Esophagus muscularis mucosa (tissue), 2 donors: ENCODE results near the gene NAMPT.

Experiments used
- EP300 ChIP-seq: sonication (generic); formaldehyde crosslinking; IDR thresholded peaks from one replicate; pipeline ENCODE4 v1.6.1; 2017; ENCODE audit warnings: antibody characterized with exemption
- POLR2A ChIP-seq: fragments of 450-650 bp; IDR thresholded peaks from one replicate; pipeline ENCODE4 v1.6.1; 2017; ENCODE audit warnings: antibody characterized with exemption, moderate library complexity, mild to moderate bottlenecking, low read depth

- TF ChIP-seq EP300 (no peak), POLR2A (no peak)
Measured at GRCh38 chr7:106282390-106282789, 2.4 kb downstream of the NAMPT start.
